ENCODE results near the gene SHC2.

DNA sequence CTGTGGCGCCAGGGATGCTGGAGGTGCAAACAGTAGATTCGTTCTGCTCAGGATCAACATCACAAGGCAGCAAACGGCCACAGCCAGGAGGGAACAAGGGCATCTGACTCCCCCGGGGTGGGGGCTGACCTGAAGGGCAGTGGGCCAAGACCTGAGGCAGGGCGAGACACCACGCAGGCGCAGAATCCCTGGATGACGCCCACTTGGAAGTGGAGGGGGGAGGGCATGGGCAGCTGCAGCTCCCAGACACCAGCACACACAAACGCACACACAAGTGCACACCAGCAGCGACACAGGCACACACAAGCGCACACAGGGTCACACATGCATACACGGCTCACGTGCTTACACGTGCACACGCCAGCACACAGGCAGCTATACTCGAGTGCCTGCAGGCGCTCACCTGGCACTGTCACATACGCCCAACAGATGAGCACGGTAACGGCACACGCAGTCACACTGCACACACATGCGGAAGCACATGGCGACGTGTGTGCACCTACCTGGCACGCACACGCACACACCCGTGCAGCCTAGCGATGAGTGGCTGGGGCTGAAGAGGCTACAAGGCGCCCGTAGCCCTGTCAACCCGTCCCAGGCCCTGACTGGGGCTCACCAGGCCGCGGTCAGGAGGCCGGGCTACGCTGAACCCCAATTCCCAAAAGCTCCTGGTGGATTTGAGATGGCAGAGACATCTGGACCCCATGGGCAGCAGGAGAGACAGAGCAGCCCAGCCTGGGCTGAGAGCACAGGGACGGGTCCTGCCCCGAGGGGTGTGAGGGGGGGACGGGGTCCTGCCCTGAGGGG, 57.4 kb downstream of the SHC2 start:
- TF ChIP-seq CTCF (IDR thresholded peaks at IDR 0.05) (no peak), TCF7L2 (IDR thresholded peaks at IDR 0.05; ENCODE audit: low read depth, low read length) (no peak)
